ENCODE measurements around the gene YIF1A. TPM values are rescaled to one million over a fixed set of nuclear protein-coding genes. Genes with fewer than 3 reads are reported as not detected.

The YIF1A gene
- total RNA-seq, 2 experiments from 2014 or later: 57.2 to 73.4 TPM

- TF ChIP-seq CTCF (conservative IDR thresholded peaks at IDR 0.05; ENCODE audit: low read length): no peak
- TF ChIP-seq EZH2phosphoT487 (IDR thresholded peaks at IDR 0.05; ENCODE audit: borderline replicate concordance, low read depth, low read length): no peak
- BruUV-seq (replicated peaks): no TSS peak
- Histone ChIP-seq H3K4me2 (ENCODE audit: low read length) (no peak overlapping the region), H2AFZ (ENCODE audit: low read length) (no peak overlapping the region; the same call in 1 of the 2 replicates), H3K9me2 (ENCODE audit: insufficient read depth, low read length) (no peaks in the 10 kb centered on the region), H4K20me1 (ENCODE audit: insufficient read depth, low read length) (no peaks in the 10 kb centered on the region), H3K27ac (ENCODE audit: low read depth, low read length, poor library complexity, severe bottlenecking) (no peak overlapping the region), H3K9me3 (ENCODE audit: low read length) (no peaks in the 10 kb centered on the region), H3K36me3 (ENCODE audit: insufficient read depth, low read length) (no peaks in the 10 kb centered on the region), H3K79me2 (ENCODE audit: insufficient read depth, low read depth, low read length) (no peaks in the 10 kb centered on the region), H3K4me3 (ENCODE audit: low read depth, low read length, poor library complexity, severe bottlenecking) (no peak overlapping the region), H3K4me1 (ENCODE audit: insufficient read depth, low read length, poor library complexity, severe bottlenecking) (peaks cover 46% of the 10 kb centered on the region)
- CTCF ChIA-PET (ENCODE audit: unreplicated experiment): interaction anchor here (0.6 to 0.9 kb wide), 2 partner anchors 9 to 17 kb away, joined by 3 to 4 read pairs; no protein-coding TSS in a partner anchor
- POLR2A ChIA-PET: interaction anchor here (2.2 kb wide), 1 partner anchor 17 kb away, joined by 7 read pairs; no protein-coding TSS in a partner anchor
- no peak for DNase-seq (ENCODE audit: low spot score)
- intact Hi-C loops (cut with micrococcal nuclease; ENCODE audit: unreplicated experiment): loop anchor here (2.0 kb wide), 1 partner anchor 40 kb away; the partner anchor contains the start of gene YIF1A
These were observed 40.3 kb upstream of the YIF1A start for GRCh38 chr11:66329165-66329673.

GRCh38 chr11:66328302-66329144 is 39.6 kb upstream of the YIF1A start:
- CTCF ChIA-PET (ENCODE audit: unreplicated experiment): interaction anchor here (0.6 to 0.9 kb wide), 2 partner anchors 9 to 16 kb away, joined by 3 to 4 read pairs; no protein-coding TSS in a partner anchor
- POLR2A ChIA-PET: interaction anchor here (2.2 kb wide), 1 partner anchor 16 kb away, joined by 7 read pairs; no protein-coding TSS in a partner anchor
- H3K9me3 ChIP-seq (ENCODE audit: low read length): no peaks in the 10 kb centered on the region
- no peaks in the 10 kb centered on the region for H3K36me3 ChIP-seq (ENCODE audit: insufficient read depth, low read length)
- H3K4me1 ChIP-seq (ENCODE audit: insufficient read depth, low read length, poor library complexity, severe bottlenecking): peaks cover 46% of the 10 kb centered on the region
- H3K27ac ChIP-seq (ENCODE audit: low read depth, low read length, poor library complexity, severe bottlenecking): peak overlapping the region; percentile 45
- peak overlapping the region; percentile 96 for H2AFZ ChIP-seq (ENCODE audit: low read length)
- H3K79me2 ChIP-seq (ENCODE audit: insufficient read depth, low read depth, low read length): no peaks in the 10 kb centered on the region
- DNase-seq (ENCODE audit: low spot score): peak; percentile 88
- TF ChIP-seq EZH2phosphoT487 (IDR thresholded peaks at IDR 0.05; ENCODE audit: borderline replicate concordance, low read depth, low read length) (no peak), CTCF (conservative IDR thresholded peaks at IDR 0.05; ENCODE audit: low read length) (peak; percentile 91)
- peak overlapping the region; percentile 51 for H3K4me3 ChIP-seq (ENCODE audit: low read depth, low read length, poor library complexity, severe bottlenecking)
- no peaks in the 10 kb centered on the region for H3K9me2 ChIP-seq (ENCODE audit: insufficient read depth, low read length)
- peak overlapping the region; percentile 75 for H3K4me2 ChIP-seq (ENCODE audit: low read length)
- BruUV-seq (replicated peaks): no TSS peak
- no peaks in the 10 kb centered on the region for H4K20me1 ChIP-seq (ENCODE audit: insufficient read depth, low read length)
- intact Hi-C loops (cut with micrococcal nuclease; ENCODE audit: unreplicated experiment): loop anchor here (1.0 to 2.0 kb wide), 2 partner anchors 16 to 40 kb away; partner anchors contain the start of gene YIF1A
